K562 (cell line): ENCODE data around the gene RABIF. TPM values are rescaled to one million over a fixed set of nuclear protein-coding genes. Genes with fewer than 3 reads are reported as not detected.
A peak's percentile ranks its signal among the peaks of the same experiment; 100 is the strongest.

Experiments used
- CBFA2T2 ChIP-seq: fragments of 450-650 bp; conservative IDR thresholded peaks from 2 replicates; pipeline ENCODE4 v1.6.1; 2017; ENCODE audit warnings: mild to moderate bottlenecking
- CBFA2T3 ChIP-seq: fragments of 450-650 bp; IDR thresholded peaks from 2 replicates; pipeline ENCODE4 v1.6.1; 2017
- CC2D1A ChIP-seq: fragments of 450-650 bp; IDR thresholded peaks from 2 replicates; pipeline ENCODE4 v1.6.1; 2017; ENCODE audit warnings: mild to moderate bottlenecking
- MBD2 ChIP-seq: sonication (generic); IDR thresholded peaks from 2 replicates; pipeline ENCODE4 v1.6.1; 2016; ENCODE audit warnings: low read depth, borderline replicate concordance
- NCOA1 ChIP-seq: fragments of 450-650 bp; IDR thresholded peaks from 2 replicates; pipeline ENCODE4 v1.6.1; 2016; ENCODE audit warnings: low read depth
- NFIC ChIP-seq: fragments of 450-650 bp; IDR thresholded peaks from 2 replicates; pipeline ENCODE4 v1.6.1; 2017; ENCODE audit warnings: mild to moderate bottlenecking, inconsistent platforms
- SMAD3 ChIP-seq: fragments of 450-650 bp; formaldehyde crosslinking; conservative IDR thresholded peaks from 2 replicates; pipeline ENCODE4 v1.4.0; 2020; ENCODE audit warnings: mild to moderate bottlenecking
- ZKSCAN1 ChIP-seq: fragments of 150-350 bp; IDR thresholded peaks from 2 replicates; pipeline ENCODE4 v1.6.1; 2016; ENCODE audit warnings: low read depth, low read length
- ZNF561 ChIP-seq: fragments of 450-650 bp; formaldehyde crosslinking; conservative IDR thresholded peaks from 2 replicates; pipeline ENCODE4 v1.4.0; 2020; ENCODE audit warnings: mild to moderate bottlenecking, moderate library complexity
- ZNF766 ChIP-seq: fragments of 200-800 bp; sonication (Bioruptor generic); conservative IDR thresholded peaks from 2 replicates; pipeline ENCODE4 v1.6.1; 2016; ENCODE audit warnings: missing genetic modification characterization, missing compliant biosample characterization
- polyA plus RNA-seq, 8 experiments: library from polyadenylated mRNA; depleted of rRNA in 4 of 8; stranded (reverse) in 5 of 8; unstranded in 3 of 8; fragments of >200 nt; fragmentation: Nextera tagmentation in 2 of 8; fragmentation: Illumina TruSeq in 1 of 8; extraction: Ambion mirVana in 2 of 8; extraction: Trizol in 1 of 8; gene quantifications; 2 replicates each; pipeline versions ENCODE4 v1.2.1 to v1.2.3, GENCODE V29; 2011 to 2014; ENCODE audit warnings: inconsistent platforms in 1 of 8, missing spikeins in 1 of 8
- total RNA-seq, 7 experiments: library from RNA; depleted of rRNA in 6 of 7; stranded (reverse); fragments of >200 nt in 6 of 7; fragmentation: Illumina TruSeq in 2 of 7; extraction: Trizol in 2 of 7; gene quantifications; 2 replicates each; pipeline versions ENCODE4 v1.2.1 to v1.2.3, GENCODE V29; 2011 to 2021; ENCODE audit warnings: low replicate concordance in 1 of 7
- TF ChIP-seq, protein P1 (sequence below), 2 experiments: fragments of 200-800 bp in 1 of 2; sonication (Bioruptor generic) in 1 of 2; sonication (generic) in 1 of 2; formaldehyde crosslinking in 1 of 2; IDR thresholded peaks in 1 of 2; conservative IDR thresholded peaks in 1 of 2; 2 replicates each; pipeline versions ENCODE4 v1.5.0 to v1.6.1; 2016 to 2020; ENCODE audit warnings: missing compliant biosample characterization in 1 of 2, missing genetic modification characterization in 1 of 2, missing genetic modification reagents in 1 of 2
- TF ChIP-seq, protein P2 (sequence below): fragments of 450-650 bp; IDR thresholded peaks from 2 replicates; pipeline ENCODE4 v1.6.1; 2016; ENCODE audit warnings: low read depth, mild to moderate bottlenecking, moderate library complexity
- TF ChIP-seq, protein P3 (sequence below): fragments of 450-650 bp; formaldehyde crosslinking; IDR thresholded peaks from 2 replicates; pipeline ENCODE4 v1.4.0; 2020; ENCODE audit warnings: mild to moderate bottlenecking, mixed read lengths
- TF ChIP-seq, protein P4 (sequence below), 2 experiments: fragments of 450-650 bp; IDR thresholded peaks; 2 replicates each; pipeline ENCODE4 v1.6.1; 2016; ENCODE audit warnings: mild to moderate bottlenecking in 2 of 2, borderline replicate concordance in 1 of 2, low read depth in 1 of 2, moderate library complexity in 1 of 2

The RABIF gene
- total and polyA plus RNA-seq, 9 of the 15 experiments (the other 6 are each of a cell fraction or from before 2014, with no cell fraction given) = 7.4 to 20.1 (median 11.0) TPM

DNA sequence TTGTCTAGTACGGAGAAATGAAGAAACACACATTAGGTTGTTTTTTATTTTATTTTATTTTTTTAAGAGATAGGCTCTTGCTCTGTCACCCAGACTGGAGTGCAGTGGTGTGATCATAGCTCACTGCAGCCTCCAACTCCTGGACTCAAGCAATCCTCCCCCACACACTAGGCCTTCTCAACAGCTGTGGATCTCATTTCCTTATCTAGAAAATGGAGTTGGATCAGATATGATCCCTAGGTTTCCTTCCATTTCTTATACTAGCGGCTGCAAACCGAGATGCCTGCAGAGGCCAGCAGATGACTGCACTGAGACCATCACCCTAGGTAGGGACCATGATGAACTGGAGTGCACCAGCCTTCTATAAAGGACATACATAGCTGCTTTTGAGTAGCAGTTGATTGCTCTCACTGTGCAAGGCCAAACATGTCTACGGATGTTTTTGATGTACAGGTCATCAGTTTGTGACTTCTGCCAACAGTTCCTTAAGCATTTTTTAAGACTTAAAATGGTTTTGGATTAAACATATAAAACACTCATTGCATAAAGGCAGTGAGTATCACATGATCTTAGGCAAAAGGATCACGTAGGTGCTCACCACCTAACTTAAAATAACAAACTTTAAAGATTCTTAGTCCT is 49.5 kb upstream of the RABIF start (continued):
- TF ChIP-seq, protein P1, sequence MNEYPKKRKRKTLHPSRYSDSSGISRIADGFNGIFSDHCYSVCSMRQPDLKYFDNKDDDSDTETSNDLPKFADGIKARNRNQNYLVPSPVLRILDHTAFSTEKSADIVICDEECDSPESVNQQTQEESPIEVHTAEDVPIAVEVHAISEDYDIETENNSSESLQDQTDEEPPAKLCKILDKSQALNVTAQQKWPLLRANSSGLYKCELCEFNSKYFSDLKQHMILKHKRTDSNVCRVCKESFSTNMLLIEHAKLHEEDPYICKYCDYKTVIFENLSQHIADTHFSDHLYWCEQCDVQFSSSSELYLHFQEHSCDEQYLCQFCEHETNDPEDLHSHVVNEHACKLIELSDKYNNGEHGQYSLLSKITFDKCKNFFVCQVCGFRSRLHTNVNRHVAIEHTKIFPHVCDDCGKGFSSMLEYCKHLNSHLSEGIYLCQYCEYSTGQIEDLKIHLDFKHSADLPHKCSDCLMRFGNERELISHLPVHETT (CRISPR knock-in tag; conservative IDR thresholded peaks at IDR 0.05 in 1 of 2, IDR thresholded peaks at IDR 0.05 in 1 of 2) = peak in 1 of 2 experiments; percentile 58; a peak in 1 of 4 replicates
- peak; percentile 89 for TF ChIP-seq CC2D1A
- TF ChIP-seq SMAD3 = no peak
- TF ChIP-seq NFIC = peak; percentile 42; the same call in 1 of the 2 replicates
- TF ChIP-seq, protein P2, sequence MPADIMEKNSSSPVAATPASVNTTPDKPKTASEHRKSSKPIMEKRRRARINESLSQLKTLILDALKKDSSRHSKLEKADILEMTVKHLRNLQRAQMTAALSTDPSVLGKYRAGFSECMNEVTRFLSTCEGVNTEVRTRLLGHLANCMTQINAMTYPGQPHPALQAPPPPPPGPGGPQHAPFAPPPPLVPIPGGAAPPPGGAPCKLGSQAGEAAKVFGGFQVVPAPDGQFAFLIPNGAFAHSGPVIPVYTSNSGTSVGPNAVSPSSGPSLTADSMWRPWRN = 0 out of 2 replicates have a peak, but pooled peaks have one; percentile 48
- TF ChIP-seq MBD2 = peak; percentile 55; the same call in 1 of the 2 replicates
- peak; percentile 71 for TF ChIP-seq CBFA2T2
- TF ChIP-seq, protein P3, sequence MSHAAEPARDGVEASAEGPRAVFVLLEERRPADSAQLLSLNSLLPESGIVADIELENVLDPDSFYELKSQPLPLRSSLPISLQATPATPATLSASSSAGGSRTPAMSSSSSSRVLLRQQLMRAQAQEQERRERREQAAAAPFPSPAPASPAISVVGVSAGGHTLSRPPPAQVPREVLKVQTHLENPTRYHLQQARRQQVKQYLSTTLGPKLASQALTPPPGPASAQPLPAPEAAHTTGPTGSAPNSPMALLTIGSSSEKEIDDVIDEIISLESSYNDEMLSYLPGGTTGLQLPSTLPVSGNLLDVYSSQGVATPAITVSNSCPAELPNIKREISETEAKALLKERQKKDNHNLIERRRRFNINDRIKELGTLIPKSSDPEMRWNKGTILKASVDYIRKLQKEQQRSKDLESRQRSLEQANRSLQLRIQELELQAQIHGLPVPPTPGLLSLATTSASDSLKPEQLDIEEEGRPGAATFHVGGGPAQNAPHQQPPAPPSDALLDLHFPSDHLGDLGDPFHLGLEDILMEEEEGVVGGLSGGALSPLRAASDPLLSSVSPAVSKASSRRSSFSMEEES (CRISPR knock-in tag) = peak; percentile 76
- peak; percentile 82 for TF ChIP-seq CBFA2T3
- TF ChIP-seq, protein P4, sequence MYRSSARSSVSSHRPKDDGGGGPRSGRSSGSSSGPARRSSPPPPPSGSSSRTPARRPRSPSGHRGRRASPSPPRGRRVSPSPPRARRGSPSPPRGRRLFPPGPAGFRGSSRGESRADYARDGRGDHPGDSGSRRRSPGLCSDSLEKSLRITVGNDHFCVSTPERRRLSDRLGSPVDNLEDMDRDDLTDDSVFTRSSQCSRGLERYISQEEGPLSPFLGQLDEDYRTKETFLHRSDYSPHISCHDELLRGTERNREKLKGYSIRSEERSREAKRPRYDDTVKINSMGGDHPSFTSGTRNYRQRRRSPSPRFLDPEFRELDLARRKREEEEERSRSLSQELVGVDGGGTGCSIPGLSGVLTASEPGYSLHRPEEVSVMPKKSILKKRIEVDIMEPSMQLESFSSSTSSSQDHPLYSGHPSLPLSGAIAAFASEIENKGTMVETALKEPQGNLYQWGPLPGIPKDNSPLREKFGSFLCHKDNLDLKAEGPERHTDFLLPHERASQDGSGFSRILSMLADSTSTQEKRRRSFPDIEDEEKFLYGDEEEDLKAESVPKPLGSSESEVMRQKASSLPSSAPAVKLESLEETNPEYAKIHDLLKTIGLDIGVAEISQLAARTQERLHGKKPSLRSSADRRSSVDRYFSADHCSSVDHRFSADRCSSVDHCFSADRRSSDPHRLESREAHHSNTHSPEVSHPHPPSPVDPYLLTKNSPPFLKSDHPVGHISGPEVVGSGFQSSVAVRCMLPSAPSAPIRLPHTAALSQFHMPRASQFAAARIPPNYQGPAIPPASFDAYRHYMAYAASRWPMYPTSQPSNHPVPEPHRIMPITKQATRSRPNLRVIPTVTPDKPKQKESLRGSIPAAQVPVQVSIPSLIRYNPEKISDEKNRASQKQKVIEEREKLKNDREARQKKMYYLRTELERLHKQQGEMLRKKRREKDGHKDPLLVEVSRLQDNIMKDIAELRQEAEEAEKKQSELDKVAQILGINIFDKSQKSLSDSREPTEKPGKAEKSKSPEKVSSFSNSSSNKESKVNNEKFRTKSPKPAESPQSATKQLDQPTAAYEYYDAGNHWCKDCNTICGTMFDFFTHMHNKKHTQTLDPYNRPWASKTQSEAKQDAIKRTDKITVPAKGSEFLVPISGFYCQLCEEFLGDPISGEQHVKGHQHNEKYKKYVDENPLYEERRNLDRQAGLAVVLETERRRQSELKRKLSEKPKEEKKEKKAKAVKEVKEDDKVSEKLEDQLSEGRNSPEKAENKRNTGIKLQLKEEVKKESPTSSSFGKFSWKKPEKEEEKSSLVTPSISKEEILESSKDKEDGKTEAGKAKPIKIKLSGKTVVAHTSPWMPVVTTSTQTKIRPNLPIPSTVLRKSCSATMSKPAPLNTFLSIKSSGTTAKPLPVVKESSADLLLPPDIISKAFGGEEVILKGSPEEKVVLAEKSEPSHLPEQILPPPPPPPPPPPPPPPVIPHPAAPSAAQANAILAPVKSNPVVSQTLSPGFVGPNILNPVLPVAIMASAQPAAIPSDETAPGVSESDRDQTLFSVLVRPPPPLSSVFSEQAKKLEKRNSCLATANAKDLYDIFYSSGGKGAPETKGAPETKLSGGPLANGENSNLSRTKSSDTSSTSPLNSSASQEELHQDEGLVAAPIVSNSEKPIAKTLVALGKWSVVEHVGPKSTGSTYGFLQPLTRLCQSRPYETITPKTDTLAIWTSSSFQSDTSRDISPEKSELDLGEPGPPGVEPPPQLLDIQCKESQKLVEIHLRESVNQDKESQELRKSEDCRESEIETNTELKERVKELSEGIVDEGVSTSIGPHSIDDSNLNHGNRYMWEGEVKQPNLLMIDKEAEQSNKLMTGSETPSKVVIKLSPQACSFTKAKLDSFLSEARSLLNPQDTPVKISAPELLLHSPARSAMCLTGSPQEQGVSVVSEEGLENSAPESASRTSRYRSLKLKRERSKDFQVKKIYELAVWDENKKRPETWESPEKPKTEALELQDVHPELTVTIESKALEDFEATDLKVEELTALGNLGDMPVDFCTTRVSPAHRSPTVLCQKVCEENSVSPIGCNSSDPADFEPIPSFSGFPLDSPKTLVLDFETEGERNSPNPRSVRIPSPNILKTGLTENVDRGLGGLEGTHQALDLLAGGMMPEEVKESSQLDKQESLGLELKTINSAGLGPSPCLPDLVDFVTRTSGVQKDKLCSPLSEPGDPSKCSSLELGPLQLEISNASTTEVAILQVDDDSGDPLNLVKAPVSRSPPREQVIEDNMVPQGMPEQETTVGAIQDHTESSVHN (IDR thresholded peaks at IDR 0.05; ENCODE audit: borderline replicate concordance in 1 of 2, low read depth in 1 of 2) = peak in 1 of 2 experiments; percentile 81; a peak in 2 of 4 replicates
- no peak for TF ChIP-seq ZNF561
- 0 out of 2 replicates have a peak, but pooled peaks have one; percentile 21 for TF ChIP-seq NCOA1
- peak; percentile 76; the same call in 1 of the 2 replicates for TF ChIP-seq ZKSCAN1
- TF ChIP-seq ZNF766 (CRISPR knock-in tag) = peak; percentile 90
